Mucosa of descending colon (tissue), 3 donors: ENCODE measurements around the gene CHD5. TPM values are rescaled to one million over a fixed set of nuclear protein-coding genes. Genes with fewer than 3 reads are reported as not detected.

Experiments
- ATAC-seq: fragments of 200-7000 bp; cut with Tn5 transposase; one replicate; pipeline ENCODE4 v1.9.1; 2020; ENCODE audit warnings: mild to moderate bottlenecking, moderate library complexity
- DNase-seq, 3 donors: peaks; one replicate each; pipeline ENCODE4 v3.0.0-alpha.2; 2020
- H3K36me3 ChIP-seq: fragments of 200-600 bp; one replicate; pipeline ENCODE4 v1.8.0; 2021; ENCODE audit warnings: low read depth, mild to moderate bottlenecking
- H3K4me1 ChIP-seq: fragments of 200-600 bp; one replicate; pipeline ENCODE4 v1.8.0; 2021; ENCODE audit warnings: low read depth, mild to moderate bottlenecking
- H3K4me3 ChIP-seq: fragments of 200-600 bp; one replicate; pipeline ENCODE4 v1.8.0; 2021; ENCODE audit warnings: mild to moderate bottlenecking
- H3K9me3 ChIP-seq: fragments of 200-600 bp; one replicate; pipeline ENCODE4 v1.8.0; 2021; ENCODE audit warnings: mild to moderate bottlenecking
- CTCF ChIP-seq: fragments of 200-600 bp; IDR thresholded peaks from one replicate; pipeline ENCODE4 v1.8.0; 2022; ENCODE audit warnings: antibody characterized with exemption, mild to moderate bottlenecking
- intact Hi-C, 2 donors: fragments of 100-400 bp; cut with DNase I in 1 of 2; cut with micrococcal nuclease in 1 of 2; formaldehyde crosslinking; loops; one replicate each; pipeline versions ENCODE4 v1.11.0 to v1.11.1; 2022; cut with DNase I, micrococcal nuclease
- total RNA-seq, 3 donors: library from RNA; stranded (reverse); fragmentation: NEBNext Ultra II Directional in 2 of 3; extraction: Animal tissue kit (Norgen Biotek cat#: 25700) in 2 of 3; gene quantifications; one replicate each; pipeline versions ENCODE4 v1.2.1 to v1.2.4, GENCODE V29; 2021 to 2023
- donor health status: DM: no; HTN: no; CAD: no; lungs with moderate emphysema.
- donor health status: DM: no; HTN: no; CAD: no.
- donor health status: DM: no; HTN: yes; CAD: no.

The CHD5 gene
- total RNA-seq, 3 donors from 2014 or later: 0.17 to 2.1 (median 0.22) TPM

GRCh38 chr1:6086762-6087376 lies 93.3 kb downstream of the CHD5 start:
- no peak overlapping the region for H3K4me3 ChIP-seq
- H3K4me1 ChIP-seq: no peaks in the 10 kb centered on the region
- H3K36me3 ChIP-seq: no peaks in the 10 kb centered on the region
- no peaks in the 10 kb centered on the region for H3K9me3 ChIP-seq
- no peak for ATAC-seq
- no peak for TF ChIP-seq CTCF
- peak in 1 of 3 donors; percentile 34 for DNase-seq
- intact Hi-C loops: no loop called here

GRCh38 chr1:6086358-6086757 lies 93.8 kb downstream of the CHD5 start:
- ATAC-seq: no peak
- no peaks in the 10 kb centered on the region for H3K36me3 ChIP-seq
- no peak for TF ChIP-seq CTCF
- no peaks in the 10 kb centered on the region for H3K4me1 ChIP-seq
- no peaks in the 10 kb centered on the region for H3K9me3 ChIP-seq
- no peak overlapping the region for H3K4me3 ChIP-seq
- intact Hi-C loops: no loop called here
- DNase-seq: peak in 1 of 3 donors; percentile 17

- ATAC-seq (no peak), DNase-seq (peak in 1 of 3 donors; percentile 44)
- intact Hi-C loops: no loop called here
- no peaks in the 10 kb centered on the region for H3K4me1 ChIP-seq
- no peak overlapping the region for H3K4me3 ChIP-seq
- no peak for TF ChIP-seq CTCF
- H3K36me3 ChIP-seq: no peaks in the 10 kb centered on the region
- no peaks in the 10 kb centered on the region for H3K9me3 ChIP-seq
These were observed 94.5 kb downstream of the CHD5 start for GRCh38 chr1:6085666-6086065.

- ATAC-seq (no peak), DNase-seq (peak in 1 of 3 donors; percentile 15)
- Histone ChIP-seq H3K36me3 (no peaks in the 10 kb centered on the region), H3K9me3 (no peaks in the 10 kb centered on the region), H3K4me3 (no peak overlapping the region), H3K4me1 (no peaks in the 10 kb centered on the region)
- intact Hi-C loops: no loop called here
- no peak for TF ChIP-seq CTCF
These were observed 95.2 kb downstream of the CHD5 start for GRCh38 chr1:6084781-6085495.

GRCh38 chr1:6083801-6084446 lies 96.2 kb downstream of the CHD5 start:
- Histone ChIP-seq H3K4me1 (no peaks in the 10 kb centered on the region), H3K36me3 (no peaks in the 10 kb centered on the region), H3K4me3 (no peak overlapping the region), H3K9me3 (no peaks in the 10 kb centered on the region)
- TF ChIP-seq CTCF: no peak
- intact Hi-C loops: no loop called here
- DNase-seq: peak in 1 of 3 donors; percentile 8
- no peak for ATAC-seq
